Measurements from ENCODE around the gene PRRT1B.

The PRRT1B gene

GRCh38 chr9:131601683-131602181 is 56.4 kb downstream of the PRRT1B start:
- DNase-seq: no peak

GRCh38 chr9:131603199-131603598 is 57.9 kb downstream of the PRRT1B start:
- no peak for DNase-seq

- DNase-seq: no peak
These were observed 58.6 kb downstream of the PRRT1B start for GRCh38 chr9:131603711-131604439.

- no peak for DNase-seq
These were observed 60.7 kb downstream of the PRRT1B start for GRCh38 chr9:131605770-131606590.

- DNase-seq: no peak
These were observed 61.7 kb downstream of the PRRT1B start for GRCh38 chr9:131606896-131607567.

GRCh38 chr9:131607591-131607990 is 62.3 kb downstream of the PRRT1B start:
- DNase-seq: no peak

- no peak for DNase-seq
These were observed 63.2 kb downstream of the PRRT1B start for GRCh38 chr9:131608493-131609037.

Measured in NCI-H2171 (cell line).